Measurements from ENCODE around the gene CDS1. TPM values are rescaled to one million over a fixed set of nuclear protein-coding genes. Genes with fewer than 3 reads are reported as not detected.

The CDS1 gene
- total RNA-seq, 4 donors from 2014 or later: 0.83 to 1.7 (median 1.3) TPM

GRCh38 chr4:84632092-84632491 lies 49.2 kb downstream of the CDS1 start:
- intact Hi-C loops (cut with DNase I): no loop called here
- 80% methylated on average over 2 of the region's 2 CpGs for whole genome bisulfite sequencing

DNA sequence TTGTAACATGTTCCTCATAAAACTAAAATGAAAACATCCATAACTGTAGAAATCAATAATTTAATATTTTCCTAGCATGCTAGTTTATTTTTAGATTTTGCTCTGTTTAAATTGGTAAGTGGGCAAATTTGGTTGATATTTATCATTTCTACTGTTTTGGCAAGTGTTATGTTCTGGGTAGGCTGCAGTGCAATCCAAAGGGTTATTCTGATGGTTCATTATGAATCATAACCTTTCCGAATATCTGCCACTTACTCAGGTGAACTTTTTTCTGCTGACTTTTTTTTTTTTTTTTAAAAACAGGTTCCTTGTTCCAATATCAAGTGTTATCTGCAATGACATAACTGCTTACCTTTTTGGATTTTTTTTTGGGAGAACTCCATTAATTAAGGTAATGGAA lies 52.0 kb downstream of the CDS1 start:
- Histone ChIP-seq H3K4me3 (no peak overlapping the region), H3K4me1 (no peaks in the 10 kb centered on the region), H3K27me3 (no peaks in the 10 kb centered on the region), H3K9me3 (no peaks in the 10 kb centered on the region), H3K36me3 (no peaks in the 10 kb centered on the region), H3K27ac (replicated peaks in 1 of 4) (no peak overlapping the region)
- TF ChIP-seq, protein P1, sequence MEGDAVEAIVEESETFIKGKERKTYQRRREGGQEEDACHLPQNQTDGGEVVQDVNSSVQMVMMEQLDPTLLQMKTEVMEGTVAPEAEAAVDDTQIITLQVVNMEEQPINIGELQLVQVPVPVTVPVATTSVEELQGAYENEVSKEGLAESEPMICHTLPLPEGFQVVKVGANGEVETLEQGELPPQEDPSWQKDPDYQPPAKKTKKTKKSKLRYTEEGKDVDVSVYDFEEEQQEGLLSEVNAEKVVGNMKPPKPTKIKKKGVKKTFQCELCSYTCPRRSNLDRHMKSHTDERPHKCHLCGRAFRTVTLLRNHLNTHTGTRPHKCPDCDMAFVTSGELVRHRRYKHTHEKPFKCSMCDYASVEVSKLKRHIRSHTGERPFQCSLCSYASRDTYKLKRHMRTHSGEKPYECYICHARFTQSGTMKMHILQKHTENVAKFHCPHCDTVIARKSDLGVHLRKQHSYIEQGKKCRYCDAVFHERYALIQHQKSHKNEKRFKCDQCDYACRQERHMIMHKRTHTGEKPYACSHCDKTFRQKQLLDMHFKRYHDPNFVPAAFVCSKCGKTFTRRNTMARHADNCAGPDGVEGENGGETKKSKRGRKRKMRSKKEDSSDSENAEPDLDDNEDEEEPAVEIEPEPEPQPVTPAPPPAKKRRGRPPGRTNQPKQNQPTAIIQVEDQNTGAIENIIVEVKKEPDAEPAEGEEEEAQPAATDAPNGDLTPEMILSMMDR (IDR thresholded peaks at IDR 0.05): no peak
- no peak for TF ChIP-seq POLR2A (IDR thresholded peaks at IDR 0.05; ENCODE audit: low read depth)
- no peak for DNase-seq (ENCODE audit: extremely low spot score)
- WGBS: 96% methylated on average over 1 of the region's 1 CpG
- intact Hi-C loops (cut with DNase I): no loop called here

More at GRCh38 chr4:84632092-84632491, 49.2 kb downstream of the CDS1 start:
- no peak for DNase-seq (ENCODE audit: extremely low spot score)
- Histone ChIP-seq H3K4me3 (no peak overlapping the region), H3K36me3 (no peaks in the 10 kb centered on the region), H3K27ac (replicated peaks in 1 of 4) (no peak overlapping the region), H3K9me3 (no peaks in the 10 kb centered on the region), H3K4me1 (no peaks in the 10 kb centered on the region), H3K27me3 (no peaks in the 10 kb centered on the region)
- TF ChIP-seq POLR2AphosphoS5 (IDR thresholded peaks at IDR 0.05) (no peak), POLR2A (IDR thresholded peaks at IDR 0.05; ENCODE audit: low read depth) (no peak), EP300 (IDR thresholded peaks at IDR 0.05) (no peak)
- TF ChIP-seq, protein P1 (IDR thresholded peaks at IDR 0.05): no peak

- intact Hi-C loops (cut with DNase I): no loop called here
- Histone ChIP-seq H3K4me1 (no peaks in the 10 kb centered on the region), H3K27me3 (no peaks in the 10 kb centered on the region), H3K9me3 (no peaks in the 10 kb centered on the region), H3K36me3 (peaks cover 0 to 6% (median 0%) of the 10 kb centered on the region in 4 donors), H3K27ac (replicated peaks in 1 of 4) (no peak overlapping the region), H3K4me3 (no peak overlapping the region)
- DNase-seq (ENCODE audit: extremely low spot score): no peak
- TF ChIP-seq POLR2A (IDR thresholded peaks at IDR 0.05; ENCODE audit: low read depth) (no peak), POLR2AphosphoS5 (IDR thresholded peaks at IDR 0.05) (no peak), EP300 (IDR thresholded peaks at IDR 0.05) (no peak)
- TF ChIP-seq, protein P1 (IDR thresholded peaks at IDR 0.05): no peak
Measured at GRCh38 chr4:84638092-84638491, 55.2 kb downstream of the CDS1 start.

DNA sequence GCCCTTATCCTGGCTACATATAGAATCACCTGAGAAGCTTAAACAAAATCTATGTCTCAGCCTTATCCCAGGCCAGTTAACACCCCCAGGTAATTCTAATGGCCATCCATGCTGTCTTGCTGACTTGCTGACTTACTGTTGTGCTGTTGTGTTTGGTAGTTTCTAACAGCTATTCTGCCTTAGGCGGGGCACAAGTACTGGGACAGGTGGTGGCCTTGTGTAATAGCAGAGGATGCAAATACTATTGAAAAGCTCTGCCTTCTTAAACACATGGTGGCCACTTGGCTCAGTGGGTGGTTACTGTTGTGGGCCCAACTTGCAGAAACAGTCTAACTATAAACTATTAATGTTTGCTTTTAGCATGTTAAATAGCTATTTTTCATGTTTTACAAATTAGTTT lies 56.2 kb downstream of the CDS1 start:
- Histone ChIP-seq H3K9me3 (no peaks in the 10 kb centered on the region), H3K4me1 (no peaks in the 10 kb centered on the region), H3K27me3 (no peaks in the 10 kb centered on the region), H3K4me3 (no peak overlapping the region), H3K27ac (replicated peaks in 1 of 4) (no peak overlapping the region), H3K36me3 (peaks cover 0 to 6% (median 0%) of the 10 kb centered on the region in 4 donors)
- TF ChIP-seq POLR2A (IDR thresholded peaks at IDR 0.05; ENCODE audit: low read depth) (no peak), POLR2AphosphoS5 (IDR thresholded peaks at IDR 0.05) (no peak), EP300 (IDR thresholded peaks at IDR 0.05) (no peak)
- TF ChIP-seq, protein P1 (IDR thresholded peaks at IDR 0.05): no peak
- intact Hi-C loops (cut with DNase I): no loop called here
- WGBS: 89% methylated on average over 1 of the region's 1 CpG
- DNase-seq (ENCODE audit: extremely low spot score): no peak

GRCh38 chr4:84644087-84644486 lies 61.2 kb downstream of the CDS1 start:
- Histone ChIP-seq H3K27ac (replicated peaks in 1 of 4) (no peak overlapping the region), H3K36me3 (peaks cover 0 to 6% (median 0%) of the 10 kb centered on the region in 4 donors), H3K27me3 (no peaks in the 10 kb centered on the region), H3K4me3 (no peak overlapping the region), H3K9me3 (no peaks in the 10 kb centered on the region), H3K4me1 (peaks cover 0 to 12% (median 8%) of the 10 kb centered on the region in 4 donors)
- TF ChIP-seq, protein P1 (IDR thresholded peaks at IDR 0.05): no peak
- TF ChIP-seq POLR2A (IDR thresholded peaks at IDR 0.05; ENCODE audit: low read depth): no peak
- TF ChIP-seq POLR2AphosphoS5 (IDR thresholded peaks at IDR 0.05): no peak
- DNase-seq (ENCODE audit: extremely low spot score): no peak
- 98% methylated on average over 5 of the region's 5 CpGs for WGBS
- intact Hi-C loops (cut with DNase I): no loop called here
